ENCODE measurements around the gene TBC1D1.

The TBC1D1 gene

DNA sequence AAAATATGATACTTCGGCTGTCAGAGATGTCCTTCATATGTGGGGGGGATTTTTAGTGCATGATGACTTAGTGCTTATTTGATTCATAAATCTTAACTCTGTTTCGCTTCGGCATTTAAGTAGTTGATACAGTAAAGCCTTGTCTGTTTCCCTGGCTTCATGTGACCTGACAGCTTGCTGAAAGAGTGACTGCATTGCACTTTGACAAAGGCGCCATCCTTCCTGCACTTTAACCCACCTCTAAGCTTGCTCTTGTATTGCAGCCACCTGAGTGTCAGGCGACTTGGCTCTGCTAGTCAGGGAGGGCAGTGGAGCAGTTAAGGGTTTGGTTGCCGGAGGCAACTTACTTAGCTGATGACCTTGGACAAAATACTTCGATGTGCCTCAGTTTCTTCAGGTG lies 134.8 kb downstream of the TBC1D1 start:
- TF ChIP-seq, protein P1, sequence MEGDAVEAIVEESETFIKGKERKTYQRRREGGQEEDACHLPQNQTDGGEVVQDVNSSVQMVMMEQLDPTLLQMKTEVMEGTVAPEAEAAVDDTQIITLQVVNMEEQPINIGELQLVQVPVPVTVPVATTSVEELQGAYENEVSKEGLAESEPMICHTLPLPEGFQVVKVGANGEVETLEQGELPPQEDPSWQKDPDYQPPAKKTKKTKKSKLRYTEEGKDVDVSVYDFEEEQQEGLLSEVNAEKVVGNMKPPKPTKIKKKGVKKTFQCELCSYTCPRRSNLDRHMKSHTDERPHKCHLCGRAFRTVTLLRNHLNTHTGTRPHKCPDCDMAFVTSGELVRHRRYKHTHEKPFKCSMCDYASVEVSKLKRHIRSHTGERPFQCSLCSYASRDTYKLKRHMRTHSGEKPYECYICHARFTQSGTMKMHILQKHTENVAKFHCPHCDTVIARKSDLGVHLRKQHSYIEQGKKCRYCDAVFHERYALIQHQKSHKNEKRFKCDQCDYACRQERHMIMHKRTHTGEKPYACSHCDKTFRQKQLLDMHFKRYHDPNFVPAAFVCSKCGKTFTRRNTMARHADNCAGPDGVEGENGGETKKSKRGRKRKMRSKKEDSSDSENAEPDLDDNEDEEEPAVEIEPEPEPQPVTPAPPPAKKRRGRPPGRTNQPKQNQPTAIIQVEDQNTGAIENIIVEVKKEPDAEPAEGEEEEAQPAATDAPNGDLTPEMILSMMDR (conservative IDR thresholded peaks at IDR 0.05; ENCODE audit: low read length) = no peak
- H3K4me3 ChIP-seq (ENCODE audit: low read length) = no peak overlapping the region
- DNase-seq (ENCODE audit: low read depth) = no peak

DNA sequence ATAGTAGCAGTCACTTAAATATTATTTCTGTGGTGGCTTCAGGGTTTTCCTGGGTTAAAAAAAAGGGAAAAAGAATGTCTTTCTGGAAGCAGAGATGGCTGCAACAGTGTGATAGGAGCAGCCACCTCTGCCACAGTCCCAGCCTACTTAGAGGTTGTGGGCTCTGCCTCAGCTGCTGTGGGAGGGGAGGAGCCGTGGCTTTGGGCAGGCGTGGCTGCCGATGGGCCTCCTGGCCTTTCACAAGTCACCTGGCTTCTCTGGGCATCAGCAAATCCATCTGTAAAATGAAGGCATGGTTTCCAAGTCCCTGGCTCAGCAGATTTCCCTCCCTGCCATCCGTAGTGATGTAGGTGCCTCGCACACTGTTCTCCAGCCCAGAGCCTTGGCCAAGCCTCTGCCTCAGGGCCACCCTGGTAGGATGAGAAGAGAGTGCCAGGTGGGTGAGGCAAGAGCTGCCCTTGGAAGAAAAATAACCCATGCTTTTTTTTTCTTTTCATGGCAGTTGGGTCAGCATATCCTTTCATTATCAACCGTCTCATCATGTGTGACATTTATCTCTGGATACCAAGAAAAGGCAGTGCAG lies 135.4 kb downstream of the TBC1D1 start:
- TF ChIP-seq, protein P1 (conservative IDR thresholded peaks at IDR 0.05; ENCODE audit: low read length) = no peak
- no peak for DNase-seq (ENCODE audit: low read depth)
- H3K4me3 ChIP-seq (ENCODE audit: low read length) = no peak overlapping the region

DNA sequence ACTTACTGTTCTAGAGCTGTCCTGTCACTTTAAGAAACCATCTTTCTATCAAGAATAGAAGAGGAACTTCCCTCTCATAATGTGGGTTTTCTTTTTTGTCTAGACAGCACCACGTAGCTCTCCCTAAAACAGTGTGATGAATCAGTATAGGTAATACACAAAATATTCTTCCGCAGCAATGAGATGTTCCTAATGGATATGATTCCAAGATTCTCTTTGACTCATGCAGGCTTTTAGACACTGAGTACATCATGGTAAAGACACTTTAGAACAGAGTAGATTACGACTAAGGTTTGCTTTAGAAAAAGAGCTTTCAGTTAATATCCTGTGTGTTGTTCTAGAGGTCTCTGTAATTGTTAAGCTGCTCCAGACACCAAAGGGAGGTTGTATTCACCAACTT lies 139.1 kb downstream of the TBC1D1 start:
- TF ChIP-seq, protein P1 (conservative IDR thresholded peaks at IDR 0.05; ENCODE audit: low read length) = no peak
- DNase-seq (ENCODE audit: low read depth) = peak; percentile 62
- H3K4me3 ChIP-seq (ENCODE audit: low read length) = no peak overlapping the region

DNA sequence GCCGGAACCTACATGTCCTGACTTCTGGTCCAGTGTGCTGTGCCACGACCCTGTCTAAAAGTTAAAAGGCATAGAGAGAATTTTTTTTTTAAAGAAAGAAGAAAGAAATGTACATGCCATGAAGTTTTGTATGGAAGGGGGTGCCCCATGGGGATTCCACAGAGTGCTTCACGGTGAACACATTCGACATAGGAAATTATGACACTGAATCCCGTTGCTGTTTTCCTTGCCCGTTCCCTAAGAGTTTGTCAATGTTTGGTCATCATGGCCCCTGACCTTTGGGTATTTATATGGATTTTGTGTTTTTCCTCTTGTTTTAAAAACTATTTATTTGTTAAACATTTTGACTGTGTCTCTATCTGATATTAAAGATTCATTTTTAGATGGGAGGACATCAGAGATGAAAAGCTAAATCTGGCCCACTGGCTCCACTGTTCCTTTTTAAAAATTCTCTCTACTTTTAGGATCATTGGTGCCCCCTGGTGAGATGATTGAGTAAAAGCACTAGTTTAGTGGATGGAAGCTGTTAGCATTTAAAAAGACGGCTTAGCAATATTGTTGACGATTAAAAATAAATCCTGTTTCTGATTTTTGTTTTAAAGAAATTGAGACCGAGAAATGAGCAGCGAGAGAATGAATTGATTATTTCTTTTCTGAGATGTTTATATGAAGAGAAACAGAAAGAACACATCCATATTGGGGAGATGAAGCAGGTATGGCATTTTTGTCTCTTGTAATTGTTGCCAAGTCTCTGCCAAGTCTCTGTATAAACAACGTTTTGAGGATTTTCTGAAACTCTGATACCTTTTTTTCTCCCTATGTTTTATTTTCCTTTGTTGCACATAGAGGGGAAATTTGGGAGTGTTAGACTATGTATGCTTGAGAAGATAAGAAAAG lies 144.3 kb downstream of the TBC1D1 start:
- DNase-seq (ENCODE audit: low read depth) = peak; percentile 64
- TF ChIP-seq, protein P1 (conservative IDR thresholded peaks at IDR 0.05; ENCODE audit: low read length) = peak; percentile 77
- no peak overlapping the region for H3K4me3 ChIP-seq (ENCODE audit: low read length)

DNA sequence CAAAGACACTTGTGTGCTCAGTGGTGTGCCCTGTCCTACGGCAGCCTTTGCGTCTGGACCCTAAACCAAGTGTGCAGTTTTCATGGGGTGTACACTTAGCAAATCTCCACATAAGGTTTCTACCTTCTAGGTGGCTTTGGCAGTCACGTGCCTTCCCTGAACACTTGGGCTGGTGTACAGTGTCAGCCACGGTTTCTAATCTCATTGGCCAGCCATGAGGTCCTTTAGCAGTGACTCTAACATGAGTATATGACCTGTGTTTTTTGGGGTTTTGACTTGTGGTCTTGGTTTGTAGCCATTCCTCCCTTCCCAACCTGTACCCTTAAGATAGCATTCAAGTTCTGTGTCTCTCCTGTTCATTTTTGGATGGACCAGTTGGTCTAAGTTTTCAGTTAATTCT lies 145.7 kb downstream of the TBC1D1 start:
- H3K4me3 ChIP-seq (ENCODE audit: low read length) = no peak overlapping the region
- no peak for DNase-seq (ENCODE audit: low read depth)
- TF ChIP-seq, protein P1 (conservative IDR thresholded peaks at IDR 0.05; ENCODE audit: low read length) = no peak

DNA sequence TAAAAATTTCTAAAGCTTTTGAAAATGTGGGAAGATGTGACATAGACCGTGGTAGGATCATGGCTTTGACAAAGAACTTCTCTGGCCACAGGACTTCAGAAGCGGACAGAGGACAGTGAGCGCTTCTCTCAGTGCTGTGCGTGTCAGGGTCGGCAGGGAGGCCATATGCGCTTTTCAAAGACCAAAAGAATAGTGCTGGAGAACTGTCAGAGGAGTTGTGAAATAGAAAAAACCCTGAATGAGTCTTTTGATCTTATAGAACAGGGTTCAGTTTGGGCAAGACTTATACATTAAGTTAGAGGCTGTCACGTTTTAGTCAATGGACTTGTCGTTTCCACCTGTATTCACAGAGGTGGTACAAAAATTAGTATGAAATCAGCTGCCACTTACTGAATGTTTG lies 146.7 kb downstream of the TBC1D1 start:
- H3K4me3 ChIP-seq (ENCODE audit: low read length) = no peak overlapping the region
- DNase-seq (ENCODE audit: low read depth) = no peak
- TF ChIP-seq, protein P1 (conservative IDR thresholded peaks at IDR 0.05; ENCODE audit: low read length) = no peak

DNA sequence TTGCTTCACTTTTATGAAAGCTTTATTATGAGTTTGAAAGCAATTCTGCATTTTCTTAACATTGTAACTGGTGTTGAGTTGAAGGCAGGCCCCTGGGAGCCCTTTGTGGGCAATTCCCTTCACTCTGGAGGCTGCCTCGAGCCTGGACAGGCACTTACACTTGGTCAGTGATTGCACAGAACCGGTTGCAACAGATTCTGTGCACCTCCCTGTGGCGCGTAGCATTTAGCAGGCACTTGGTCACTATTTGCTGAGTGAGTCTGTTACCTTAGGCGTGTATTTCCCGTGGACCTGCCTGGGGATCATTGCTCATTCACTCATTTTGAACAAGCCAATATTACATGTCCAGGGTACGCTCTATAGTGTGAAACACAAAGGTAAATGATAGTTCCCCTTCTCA lies 149.7 kb downstream of the TBC1D1 start:
- no peak overlapping the region for H3K4me3 ChIP-seq (ENCODE audit: low read length)

More for the DNA sequence above, 149.7 kb downstream of the TBC1D1 start:
- no peak for DNase-seq (ENCODE audit: low read depth)
- TF ChIP-seq, protein P1 (conservative IDR thresholded peaks at IDR 0.05; ENCODE audit: low read length) = no peak

All from AG10803 (cell line).